Measurements from ENCODE around the gene ELMO2. TPM values are rescaled to one million over a fixed set of nuclear protein-coding genes. Genes with fewer than 3 reads are reported as not detected.
"Not testable (repeated sequence)": the region's sequence is repeated elsewhere in the genome, so short reads cannot be mapped to it uniquely, and the experiment has no call there.

The ELMO2 gene
- total RNA-seq, 1 donor from 2014 or later: 60.3 TPM

DNA sequence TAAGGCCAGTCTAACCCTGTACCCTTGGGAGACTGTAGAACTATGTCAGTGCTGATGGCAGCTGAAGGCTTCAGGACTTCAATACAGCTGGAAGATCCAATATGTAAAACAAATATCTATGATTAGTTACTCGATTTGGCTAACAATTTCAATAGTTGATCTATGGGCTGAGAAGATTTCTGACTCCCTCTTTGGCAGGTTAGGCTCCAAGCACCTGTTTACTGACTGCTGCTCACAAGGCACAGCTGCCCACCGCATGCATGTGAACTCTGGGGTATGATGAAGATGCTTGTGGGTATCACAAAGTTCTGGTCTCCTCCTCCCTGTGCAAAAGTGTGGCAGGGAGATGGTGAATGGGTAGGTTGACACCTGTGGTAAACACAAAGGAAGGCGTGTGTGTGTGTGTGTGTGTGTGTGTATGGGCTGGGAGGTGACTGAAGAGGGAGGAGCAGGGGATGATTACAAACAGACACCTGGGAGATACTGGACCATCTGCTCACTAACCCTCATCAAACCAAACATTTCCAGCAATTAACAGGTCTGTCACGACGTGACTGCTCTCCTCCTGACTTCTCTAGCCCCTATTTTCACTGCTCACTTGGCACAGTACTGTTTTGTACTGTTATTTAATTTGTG, 18.1 kb downstream of the ELMO2 start:
- no peak for DNase-seq
- no peak overlapping the region for H3K4me3 Mint-ChIP-seq (ENCODE audit: unreplicated experiment)
- peaks cover 4% of the 10 kb centered on the region for H3K9me3 Mint-ChIP-seq (ENCODE audit: unreplicated experiment)
- peaks cover 5% of the 10 kb centered on the region for H3K27me3 Mint-ChIP-seq (ENCODE audit: unreplicated experiment)
- TF ChIP-seq, protein P1, sequence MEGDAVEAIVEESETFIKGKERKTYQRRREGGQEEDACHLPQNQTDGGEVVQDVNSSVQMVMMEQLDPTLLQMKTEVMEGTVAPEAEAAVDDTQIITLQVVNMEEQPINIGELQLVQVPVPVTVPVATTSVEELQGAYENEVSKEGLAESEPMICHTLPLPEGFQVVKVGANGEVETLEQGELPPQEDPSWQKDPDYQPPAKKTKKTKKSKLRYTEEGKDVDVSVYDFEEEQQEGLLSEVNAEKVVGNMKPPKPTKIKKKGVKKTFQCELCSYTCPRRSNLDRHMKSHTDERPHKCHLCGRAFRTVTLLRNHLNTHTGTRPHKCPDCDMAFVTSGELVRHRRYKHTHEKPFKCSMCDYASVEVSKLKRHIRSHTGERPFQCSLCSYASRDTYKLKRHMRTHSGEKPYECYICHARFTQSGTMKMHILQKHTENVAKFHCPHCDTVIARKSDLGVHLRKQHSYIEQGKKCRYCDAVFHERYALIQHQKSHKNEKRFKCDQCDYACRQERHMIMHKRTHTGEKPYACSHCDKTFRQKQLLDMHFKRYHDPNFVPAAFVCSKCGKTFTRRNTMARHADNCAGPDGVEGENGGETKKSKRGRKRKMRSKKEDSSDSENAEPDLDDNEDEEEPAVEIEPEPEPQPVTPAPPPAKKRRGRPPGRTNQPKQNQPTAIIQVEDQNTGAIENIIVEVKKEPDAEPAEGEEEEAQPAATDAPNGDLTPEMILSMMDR (IDR thresholded peaks at IDR 0.05; ENCODE audit: partially characterized antibody, unreplicated experiment): no peak
- H3K27ac Mint-ChIP-seq (ENCODE audit: unreplicated experiment): peak overlapping the region; percentile 67
- peaks cover 14% of the 10 kb centered on the region for H3K4me1 Mint-ChIP-seq (ENCODE audit: low read depth, unreplicated experiment)
- H3K36me3 Mint-ChIP-seq (ENCODE audit: unreplicated experiment): peaks cover 15% of the 10 kb centered on the region

DNA sequence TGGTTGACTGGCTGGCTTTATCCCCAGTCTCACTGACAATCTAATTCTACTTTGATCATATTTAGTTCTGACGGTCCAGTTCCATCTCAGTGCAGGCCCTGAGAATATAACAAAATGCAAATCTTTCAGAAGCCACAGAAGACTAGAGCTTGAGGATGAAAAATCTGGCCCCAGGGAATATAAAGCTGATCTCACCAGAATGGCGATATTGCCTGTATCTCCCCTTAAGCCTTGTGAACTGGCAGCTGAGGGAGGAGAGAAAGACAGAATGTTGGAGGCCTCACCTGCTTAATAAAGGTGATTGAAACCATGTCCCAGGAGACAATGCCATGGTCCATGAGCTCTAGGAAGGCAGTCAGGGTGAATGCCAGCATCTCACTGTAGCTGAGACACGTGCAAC, 19.4 kb downstream of the ELMO2 start:
- not testable (repeated sequence) for DNase-seq; H3K27ac Mint-ChIP-seq (ENCODE audit: unreplicated experiment); H3K36me3 Mint-ChIP-seq (ENCODE audit: unreplicated experiment); H3K9me3 Mint-ChIP-seq (ENCODE audit: unreplicated experiment); H3K27me3 Mint-ChIP-seq (ENCODE audit: unreplicated experiment); H3K4me3 Mint-ChIP-seq (ENCODE audit: unreplicated experiment)
- peaks cover 14% of the 10 kb centered on the region for H3K4me1 Mint-ChIP-seq (ENCODE audit: low read depth, unreplicated experiment)

DNA sequence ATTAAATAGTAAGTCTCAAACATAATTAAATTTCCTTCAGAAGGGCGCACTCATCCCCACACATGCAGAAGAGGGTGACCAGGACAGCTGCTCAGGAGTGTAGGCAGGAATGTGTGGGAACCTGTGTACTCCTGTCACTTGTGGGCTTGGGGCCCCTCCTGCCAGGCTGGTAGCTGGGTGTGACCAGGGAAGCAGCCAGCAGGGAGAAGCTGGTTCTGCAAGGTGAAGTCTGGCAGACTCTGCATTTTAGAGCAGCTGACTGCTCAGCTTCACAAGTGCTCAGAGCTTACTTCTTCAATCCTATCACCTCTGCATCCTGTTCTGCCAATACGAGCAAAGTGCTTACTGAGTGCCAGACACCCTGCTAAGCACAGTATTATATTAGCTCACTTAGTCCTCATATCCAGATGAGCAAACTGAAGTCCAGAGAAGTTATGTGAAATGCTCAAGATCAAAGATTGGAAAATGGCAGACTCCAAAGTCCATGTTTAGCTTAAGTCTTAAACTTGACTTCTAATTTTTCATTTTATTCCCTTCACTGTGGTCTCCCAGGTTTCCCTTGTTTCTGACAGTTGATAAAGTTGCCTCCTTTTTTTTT, 27.9 kb downstream of the ELMO2 start:
- TF ChIP-seq, protein P1 (IDR thresholded peaks at IDR 0.05; ENCODE audit: partially characterized antibody, unreplicated experiment): no peak
- no peak for DNase-seq
- Mint-ChIP-seq H3K27ac (ENCODE audit: unreplicated experiment) (no peak overlapping the region), H3K27me3 (ENCODE audit: unreplicated experiment) (peaks cover 3% of the 10 kb centered on the region), H3K4me1 (ENCODE audit: low read depth, unreplicated experiment) (no peaks in the 10 kb centered on the region), H3K9me3 (ENCODE audit: unreplicated experiment) (peaks cover 4% of the 10 kb centered on the region), H3K36me3 (ENCODE audit: unreplicated experiment) (peaks cover 9% of the 10 kb centered on the region), H3K4me3 (ENCODE audit: unreplicated experiment) (no peak overlapping the region)

DNA sequence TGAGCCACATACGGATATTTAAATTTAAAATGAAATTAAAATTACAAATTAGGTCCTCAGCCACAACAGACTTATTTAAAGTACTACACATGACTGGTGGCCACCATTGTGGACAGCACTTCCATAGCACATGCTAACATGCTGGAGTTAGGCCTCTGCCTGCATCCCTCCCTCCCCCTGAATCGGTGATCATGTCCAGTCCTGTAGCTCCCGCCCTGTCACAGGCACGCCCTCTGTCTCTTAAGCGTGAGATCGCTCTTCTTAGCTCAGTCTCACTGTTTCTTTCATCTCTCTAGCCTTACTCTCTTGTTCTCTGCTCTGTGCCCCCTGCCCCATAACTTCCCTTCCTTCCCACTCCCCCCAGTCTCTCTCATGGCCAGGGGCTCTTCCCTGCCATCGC, 28.9 kb downstream of the ELMO2 start:
- TF ChIP-seq, protein P1 (IDR thresholded peaks at IDR 0.05; ENCODE audit: partially characterized antibody, unreplicated experiment): no peak
- Mint-ChIP-seq H3K36me3 (ENCODE audit: unreplicated experiment) (peaks cover 9% of the 10 kb centered on the region), H3K27me3 (ENCODE audit: unreplicated experiment) (peaks cover 3% of the 10 kb centered on the region), H3K27ac (ENCODE audit: unreplicated experiment) (no peak overlapping the region), H3K4me1 (ENCODE audit: low read depth, unreplicated experiment) (no peaks in the 10 kb centered on the region), H3K4me3 (ENCODE audit: unreplicated experiment) (no peak overlapping the region), H3K9me3 (ENCODE audit: unreplicated experiment) (peaks cover 4% of the 10 kb centered on the region)
- no peak for DNase-seq

DNA sequence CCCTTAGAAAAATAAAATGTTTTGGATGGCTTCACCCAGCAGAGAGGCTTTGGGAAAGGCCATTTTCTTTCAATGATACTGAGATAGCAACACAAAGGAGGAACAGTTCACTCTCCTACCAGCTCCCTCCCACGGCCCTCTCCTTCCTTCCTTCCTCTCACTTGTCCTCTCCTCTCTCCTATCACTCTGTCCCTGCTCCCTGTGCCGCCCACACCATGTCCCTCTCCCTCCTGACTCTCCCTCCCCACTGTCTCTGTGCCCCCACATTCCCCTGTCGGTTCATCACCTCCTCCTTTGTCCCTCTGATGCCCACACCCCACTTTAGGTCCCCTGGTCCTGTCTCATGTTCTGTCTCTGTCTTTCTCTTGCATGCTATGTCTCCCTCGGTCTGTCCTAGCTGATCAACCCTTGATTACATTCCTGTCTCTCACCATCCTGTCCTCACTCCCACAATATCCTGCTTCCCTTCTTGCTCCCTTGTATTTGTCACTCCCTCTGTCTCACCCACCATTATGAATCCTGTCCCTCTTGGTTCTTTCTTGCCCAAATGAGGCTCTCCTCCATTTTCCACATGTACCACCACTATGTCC, 30.1 kb downstream of the ELMO2 start:
- Mint-ChIP-seq H3K27me3 (ENCODE audit: unreplicated experiment) (peaks cover 3% of the 10 kb centered on the region), H3K27ac (ENCODE audit: unreplicated experiment) (peak overlapping the region; percentile 34), H3K4me1 (ENCODE audit: low read depth, unreplicated experiment) (no peaks in the 10 kb centered on the region), H3K9me3 (ENCODE audit: unreplicated experiment) (peaks cover 4% of the 10 kb centered on the region), H3K4me3 (ENCODE audit: unreplicated experiment) (no peak overlapping the region), H3K36me3 (ENCODE audit: unreplicated experiment) (peaks cover 13% of the 10 kb centered on the region)
- no peak for DNase-seq
- TF ChIP-seq, protein P1 (IDR thresholded peaks at IDR 0.05; ENCODE audit: partially characterized antibody, unreplicated experiment): no peak

Measured in glutamatergic neuron (in vitro differentiated cells).